Adrenal gland (tissue), 12 donors: ENCODE results near the gene NCEH1. TPM values are rescaled to one million over a fixed set of nuclear protein-coding genes. Genes with fewer than 3 reads are reported as not detected.

Source experiments
- DNase-seq, 7 donors: peaks; one replicate each; pipeline ENCODE4 v3.0.0-alpha.2; 2019 to 2020
- H3K27ac ChIP-seq, 5 donors: fragments of 200-600 bp; sonication (generic) in 4 of 5; 1 replicate in 3 of 5; 2 replicates in 2 of 5; pipeline versions ENCODE4 v1.5.1 to v1.8.0; 2016 to 2020; ENCODE audit warnings: mild to moderate bottlenecking in 1 of 5
- H3K27me3 ChIP-seq: fragments of 200-600 bp; 2 replicates; pipeline ENCODE4 v1.8.0; 2021
- H3K36me3 ChIP-seq, 2 donors: fragments of 200-600 bp; replicated peaks in 1 of 2; 1 replicate in 1 of 2; 2 replicates in 1 of 2; pipeline versions ENCODE4 v1.5.1 to v1.8.0; 2018 to 2022
- H3K4me1 ChIP-seq, 2 donors: fragments of 200-600 bp; replicated peaks in 1 of 2; 1 replicate in 1 of 2; 2 replicates in 1 of 2; pipeline versions ENCODE4 v1.5.1 to v1.8.0; 2018 to 2021
- H3K4me3 ChIP-seq, 4 donors: fragments of 200-600 bp; sonication (generic) in 3 of 4; one replicate each; pipeline ENCODE4 v1.5.1; 2016 to 2018
- H3K9me3 ChIP-seq, 3 donors: fragments of 200-600 bp; sonication (generic) in 1 of 3; replicated peaks in 1 of 3; 1 replicate in 2 of 3; 2 replicates in 1 of 3; pipeline versions ENCODE4 v1.5.1 to v1.8.0; 2016 to 2021
- CTCF ChIP-seq, 6 experiments: fragments of 450-650 bp in 4 of 6; fragments of 200-600 bp in 2 of 6; sonication (generic) in 1 of 6; IDR thresholded peaks; 1 replicate in 5 of 6; 2 replicates in 1 of 6; pipeline versions ENCODE4 v1.5.1 to v1.8.0; 2016 to 2021; ENCODE audit warnings: antibody characterized with exemption in 6 of 6, mild to moderate bottlenecking in 2 of 6, moderate library complexity in 1 of 6
- POLR2A ChIP-seq, 2 donors: fragments of 450-650 bp; IDR thresholded peaks; one replicate each; pipeline ENCODE4 v1.6.1; 2017; ENCODE audit warnings: antibody characterized with exemption in 2 of 2, mild to moderate bottlenecking in 2 of 2, moderate library complexity in 1 of 2
- WGBS, 4 donors: extraction: QIAGEN DNeasy Blood & Tissue Kit in 2 of 4; methylation state at CpG; one replicate each; pipeline versions ENCODE4 v1.1.5 to v1.1.7; 2013 to 2017; 5-methylcytosine and 5-hydroxymethylcytosine counted together
- intact Hi-C, 2 donors: fragments of 100-400 bp; cut with DNase I; formaldehyde crosslinking; loops; one replicate each; pipeline versions ENCODE4 v1.14.1 to v1.15.0; 2022 to 2023
- polyA plus RNA-seq, 3 donors: library from polyadenylated mRNA; stranded (reverse); fragments of 200-250 nt in 2 of 3; fragments of 350-450 nt in 1 of 3; fragmentation: Illumina TruSeq in 1 of 3; extraction: RNeasy Lipid Tissue Mini Kit (QIAGEN cat#74804) in 1 of 3; gene quantifications; one replicate each; pipeline ENCODE4 v1.2.3, GENCODE V29; 2013 to 2014
- total RNA-seq, 9 donors: library from RNA; depleted of rRNA in 4 of 9; stranded (reverse); fragments of >200 nt in 4 of 9; fragments of 120-200 nt in 1 of 9; fragmentation: NEBNext Ultra II Directional in 1 of 9; extraction: Animal tissue kit (Norgen Biotek cat#: 25700) in 1 of 9; gene quantifications; one replicate each; pipeline versions ENCODE4 v1.1.0 to v1.2.4, GENCODE V29; 2013 to 2023
- donor health status: healthy with polysubstance abuse.
- donor health status: Bipolar disorder and iron deficiency.
- donor health status: DM: yes; HTN: yes; CAD: no.
- donor health status: DM: no; HTN: no; CAD: no.
- donor health status: DM: no; HTN: no; CAD: no.
- donor health status: DM: yes; HTN: yes; CAD: no.

The NCEH1 gene
- total and polyA plus RNA-seq, 12 donors = 5.8 to 55.3 (median 39.4) TPM

- intact Hi-C loops = no loop called here
- 69 to 93% (median 82%) methylated on average over 3 of the region's 3 CpGs for WGBS, 4 donors
- peaks cover 0 to 14% of the 10 kb centered on the region in 2 donors for H3K36me3 ChIP-seq
- TF ChIP-seq POLR2A (IDR thresholded peaks at IDR 0.05) (no peak), CTCF (IDR thresholded peaks at IDR 0.05) (no peak)
- no peaks in the 10 kb centered on the region for H3K9me3 ChIP-seq
- no peaks in the 10 kb centered on the region for H3K4me1 ChIP-seq
- H3K4me3 ChIP-seq = no peak overlapping the region
- no peak overlapping the region for H3K27ac ChIP-seq
- no peaks in the 10 kb centered on the region for H3K27me3 ChIP-seq
- DNase-seq = no peak
These were observed 75.9 kb downstream of the NCEH1 start for GRCh38 chr3:172634948-172635347.

GRCh38 chr3:172630316-172630715, 80.6 kb downstream of the NCEH1 start:
- WGBS, 4 donors = 60 to 91% (median 67%) methylated on average over 1 of the region's 1 CpG
- no peak for TF ChIP-seq POLR2A (IDR thresholded peaks at IDR 0.05)
- DNase-seq = no peak
- Histone ChIP-seq H3K4me1 (no peaks in the 10 kb centered on the region), H3K27ac (no peak overlapping the region), H3K9me3 (no peaks in the 10 kb centered on the region), H3K4me3 (no peak overlapping the region), H3K36me3 (peaks cover 0 to 13% of the 10 kb centered on the region in 2 donors), H3K27me3 (no peaks in the 10 kb centered on the region)
- intact Hi-C loops = no loop called here

- Histone ChIP-seq H3K9me3 (no peaks in the 10 kb centered on the region), H3K4me1 (no peaks in the 10 kb centered on the region), H3K27me3 (no peaks in the 10 kb centered on the region), H3K36me3 (peaks cover 0 to 5% of the 10 kb centered on the region in 2 donors), H3K4me3 (no peak overlapping the region), H3K27ac (no peak overlapping the region)
- TF ChIP-seq CTCF (IDR thresholded peaks at IDR 0.05) (no peak), POLR2A (IDR thresholded peaks at IDR 0.05) (no peak)
- 89 to 94% (median 91%) methylated on average over 5 of the region's 5 CpGs for WGBS, 4 donors
- DNase-seq = no peak
- intact Hi-C loops = no loop called here
These were observed 81.4 kb downstream of the NCEH1 start for GRCh38 chr3:172629470-172629869.

GRCh38 chr3:172627057-172627809, 83.6 kb downstream of the NCEH1 start:
- peak in 1 of 7 donors; percentile 29 for DNase-seq
- no peaks in the 10 kb centered on the region for H3K9me3 ChIP-seq
- peaks cover 0 to 14% of the 10 kb centered on the region in 2 donors for H3K4me1 ChIP-seq
- WGBS, 4 donors = 42 to 51% (median 50%) methylated on average over 5 of the region's 5 CpGs
- H3K27me3 ChIP-seq = no peaks in the 10 kb centered on the region
- peak overlapping the region in 3 of 5 donors; percentile 4 to 50 (median 49) for H3K27ac ChIP-seq
- no peak overlapping the region for H3K4me3 ChIP-seq
- intact Hi-C loops = no loop called here
- H3K36me3 ChIP-seq = no peaks in the 10 kb centered on the region
- TF ChIP-seq POLR2A (IDR thresholded peaks at IDR 0.05) = no peak
- TF ChIP-seq CTCF (IDR thresholded peaks at IDR 0.05) = no peak
